Eye (tissue), 1 donor: ENCODE results near the gene FBXO7.
"Not testable (repeated sequence)": the region's sequence is repeated elsewhere in the genome, so short reads cannot be mapped to it uniquely, and the experiment has no call there.

Experiments
- DNase-seq: peaks from one replicate; pipeline ENCODE4 v3.0.0-alpha.2; 2015

The FBXO7 gene

DNA sequence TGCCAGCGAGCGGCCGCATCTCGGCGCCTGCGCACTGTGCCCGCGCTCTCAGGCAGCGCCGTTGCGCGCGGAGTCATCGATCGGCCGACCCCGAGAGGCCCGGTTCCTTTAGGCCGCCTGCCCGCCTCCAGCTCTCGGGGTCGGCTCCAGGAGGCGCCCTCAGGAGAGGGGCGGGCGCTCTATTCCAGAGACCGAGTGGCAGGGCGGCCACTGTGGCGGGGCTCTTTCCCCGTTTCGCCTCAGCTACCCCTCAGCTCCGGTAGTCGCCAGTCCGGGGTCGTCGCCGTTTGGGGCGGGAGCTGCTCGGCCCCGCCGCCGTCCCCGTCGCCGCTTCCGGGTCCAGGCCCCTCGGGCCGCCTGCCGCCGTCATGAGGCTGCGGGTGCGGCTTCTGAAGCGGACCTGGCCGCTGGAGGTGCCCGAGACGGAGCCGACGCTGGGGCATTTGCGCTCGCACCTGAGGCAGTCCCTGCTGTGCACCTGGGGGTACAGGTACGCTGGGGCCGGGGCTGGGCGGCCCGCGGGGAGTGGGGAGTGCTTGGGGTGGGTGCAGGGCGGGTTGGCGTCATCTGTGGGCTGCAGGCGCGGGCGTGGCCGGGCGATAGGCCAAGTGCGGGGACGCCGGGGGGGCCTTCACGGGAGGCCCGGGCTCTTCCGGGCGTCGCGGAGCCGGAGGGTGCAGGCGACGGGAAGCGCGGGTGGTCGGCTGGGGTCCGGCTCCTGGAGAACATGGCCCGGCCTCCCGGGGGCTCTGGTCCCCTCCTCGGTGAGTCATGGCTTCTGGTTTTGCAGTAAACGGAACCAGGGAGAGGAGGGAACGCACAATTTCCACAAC, at the start of gene FBXO7:
TSS of gene FBXO7 (plus strand) at position 177 of the 833 bp plus-strand sequence. CDS start at position 369, 192 bp downstream.
- peak; percentile 98 for DNase-seq

DNA sequence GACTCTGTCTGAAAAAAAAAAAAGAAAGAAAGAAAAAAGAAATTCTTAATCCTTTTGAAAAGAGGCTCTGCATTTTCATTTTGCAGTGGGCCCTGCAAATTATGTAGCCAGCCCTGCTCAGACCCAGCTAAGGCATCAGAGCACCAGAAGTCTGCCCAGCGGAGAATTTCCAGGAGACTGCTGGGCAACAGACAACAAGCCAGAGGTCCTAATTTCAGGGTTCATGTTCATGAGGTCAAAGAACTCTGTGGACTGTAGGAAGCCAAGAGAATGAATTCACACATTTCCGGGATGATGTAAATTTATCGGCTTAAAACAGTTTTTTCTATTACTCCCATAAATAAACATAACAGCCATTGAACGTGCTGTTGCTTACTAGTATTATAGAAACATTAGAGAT, 47.7 kb upstream of the FBXO7 start:
- no peak for DNase-seq

DNA sequence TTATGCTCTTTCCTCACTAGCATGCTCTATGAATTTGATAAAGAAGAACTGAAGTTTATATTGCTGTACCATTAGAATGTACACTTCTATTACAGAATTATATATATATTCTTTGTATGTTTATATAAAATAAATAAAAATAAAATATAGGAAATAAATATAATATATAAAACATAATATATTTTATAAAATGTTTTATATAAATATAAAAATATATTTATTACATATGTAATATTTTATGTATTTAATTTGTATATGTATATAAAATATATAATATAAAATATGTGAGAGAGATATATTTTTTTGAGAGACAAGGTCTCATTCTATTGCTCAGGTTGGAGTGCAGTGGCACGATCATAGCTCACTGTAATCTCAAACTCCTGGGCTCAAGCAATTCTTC, 44.3 kb upstream of the FBXO7 start:
- no peak for DNase-seq

DNA sequence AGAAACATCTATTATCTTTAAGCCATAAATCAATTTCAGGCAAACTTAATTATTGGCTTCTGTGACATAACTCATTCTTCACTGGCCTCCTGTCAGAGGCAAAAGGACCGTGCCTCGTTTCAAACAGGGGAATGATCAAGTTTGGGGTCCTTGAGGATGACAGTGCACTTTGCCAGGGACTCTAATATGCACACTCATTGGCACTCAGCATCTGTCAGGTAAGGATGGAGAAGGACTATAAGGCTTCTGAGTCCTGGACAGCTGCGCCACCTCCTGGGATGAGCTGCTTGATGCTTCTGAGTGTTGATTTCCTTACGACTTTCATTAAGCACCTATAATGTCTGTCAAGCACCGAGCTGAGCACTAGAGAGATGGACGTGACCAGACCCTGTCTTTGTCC, 30.5 kb upstream of the FBXO7 start:
- peak; percentile 1 for DNase-seq

DNA sequence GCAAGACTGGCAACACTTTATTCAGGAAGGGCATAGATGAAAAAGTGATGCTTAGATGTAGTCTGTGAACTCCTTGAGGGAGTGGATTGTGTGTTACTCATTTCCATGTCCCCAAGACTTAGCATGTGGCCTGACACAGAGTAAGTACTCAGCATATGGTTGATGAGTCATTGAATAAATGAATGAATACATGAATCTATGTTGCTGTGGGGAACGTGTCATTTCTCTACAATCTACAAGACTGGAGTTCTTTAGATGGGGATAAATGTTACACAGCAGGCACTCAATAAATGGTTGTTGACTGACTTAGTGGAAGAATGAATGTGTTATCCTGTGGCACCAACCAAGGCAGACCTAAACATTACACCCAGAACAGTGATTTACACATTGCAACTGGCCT, 28.3 kb upstream of the FBXO7 start:
- DNase-seq = no peak

DNA sequence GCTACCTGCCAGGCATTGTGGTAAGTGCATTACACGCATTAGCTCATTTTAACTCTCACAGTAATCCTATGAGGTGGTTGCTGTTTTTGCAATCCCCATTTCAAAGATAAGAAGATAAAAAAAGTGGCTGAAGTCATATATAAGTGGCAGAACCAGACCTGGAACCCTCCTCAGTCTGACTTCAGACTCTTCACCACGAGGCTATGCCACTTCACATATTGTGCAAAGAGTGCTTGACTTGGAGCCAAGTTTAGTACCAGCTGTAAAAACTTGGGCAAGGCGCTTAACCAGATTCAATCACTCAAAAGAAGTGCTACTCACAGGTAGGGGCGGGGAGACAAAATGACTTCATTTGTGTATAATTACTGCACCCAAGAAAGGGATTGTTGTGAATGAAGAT, 25.6 kb upstream of the FBXO7 start:
- no peak for DNase-seq

DNA sequence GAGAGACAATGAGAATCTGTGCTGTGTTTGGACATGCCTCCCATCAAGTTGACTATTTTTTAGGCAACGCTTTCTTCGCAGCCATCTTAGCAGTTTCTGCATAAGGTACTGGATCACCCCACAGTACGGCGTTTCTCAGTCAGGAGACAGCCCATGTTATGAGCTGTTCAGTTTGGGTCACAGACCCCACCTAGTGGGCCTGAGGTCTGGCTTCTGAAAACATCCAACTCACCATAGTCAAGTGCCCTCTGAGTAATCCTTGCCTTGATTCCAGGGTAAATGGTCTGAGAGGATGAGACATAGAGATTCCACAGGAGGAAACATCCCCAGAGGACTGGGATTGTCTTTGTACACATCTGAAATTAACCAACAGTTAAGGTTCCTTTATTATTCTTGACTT, 17.6 kb upstream of the FBXO7 start:
- no peak for DNase-seq

DNA sequence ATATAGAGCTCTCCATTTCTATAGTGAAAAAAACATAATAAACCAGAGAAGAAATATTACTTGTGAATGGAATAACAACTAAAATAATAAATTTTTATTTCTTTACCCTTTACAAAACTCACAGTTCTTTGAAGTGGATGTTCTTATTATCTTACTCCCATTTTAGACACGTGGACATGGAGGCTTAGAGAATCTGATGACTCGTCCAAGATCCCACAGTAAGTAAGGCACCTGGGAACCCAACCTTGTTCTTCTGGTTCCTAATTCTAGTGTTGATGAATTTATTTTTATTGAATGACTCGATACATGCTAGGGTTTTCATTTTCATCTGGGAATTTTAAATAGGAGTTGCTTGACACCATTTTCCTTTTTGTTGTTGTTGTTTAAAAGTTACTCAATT, 12.2 kb upstream of the FBXO7 start:
- no peak for DNase-seq

DNA sequence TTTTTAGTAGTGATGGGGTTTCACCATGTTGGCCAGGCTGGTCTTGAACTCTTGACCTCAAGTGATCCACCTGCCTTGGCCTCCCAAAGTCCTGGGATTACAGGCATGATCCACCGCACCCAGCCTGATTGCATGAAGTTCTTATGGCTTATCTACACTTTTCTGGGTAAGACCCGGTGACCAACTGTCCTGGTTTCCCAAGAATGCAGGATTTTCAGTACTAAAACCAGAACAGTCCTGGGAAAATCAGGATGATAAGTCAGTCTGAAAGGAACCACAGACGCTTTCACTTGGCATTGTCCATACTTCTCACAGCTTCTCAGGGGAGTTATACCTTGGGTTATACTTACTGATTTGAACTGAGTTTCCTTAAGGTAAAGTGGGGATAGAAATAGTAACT, 8.9 kb upstream of the FBXO7 start:
- DNase-seq = no peak

DNA sequence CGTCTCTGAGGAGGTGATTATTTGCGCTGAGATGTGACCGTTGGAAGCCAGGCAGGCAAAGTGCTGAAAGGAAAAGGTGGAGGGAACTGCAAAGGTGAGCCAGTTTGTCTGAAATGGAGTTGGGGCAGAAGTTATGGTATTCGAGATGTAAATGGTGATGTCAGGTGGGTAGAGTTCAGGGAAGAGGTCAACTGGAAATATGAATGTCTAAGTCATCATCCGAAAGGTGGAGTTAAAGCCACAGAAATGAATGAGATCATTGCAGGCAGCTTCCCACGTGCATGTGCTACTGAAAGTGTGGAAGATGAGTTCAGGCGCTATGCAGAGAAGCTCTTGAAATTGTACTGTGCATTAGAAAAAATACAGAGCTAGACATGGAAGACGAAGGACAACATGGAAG, 8.1 kb upstream of the FBXO7 start:
- no peak for DNase-seq

DNA sequence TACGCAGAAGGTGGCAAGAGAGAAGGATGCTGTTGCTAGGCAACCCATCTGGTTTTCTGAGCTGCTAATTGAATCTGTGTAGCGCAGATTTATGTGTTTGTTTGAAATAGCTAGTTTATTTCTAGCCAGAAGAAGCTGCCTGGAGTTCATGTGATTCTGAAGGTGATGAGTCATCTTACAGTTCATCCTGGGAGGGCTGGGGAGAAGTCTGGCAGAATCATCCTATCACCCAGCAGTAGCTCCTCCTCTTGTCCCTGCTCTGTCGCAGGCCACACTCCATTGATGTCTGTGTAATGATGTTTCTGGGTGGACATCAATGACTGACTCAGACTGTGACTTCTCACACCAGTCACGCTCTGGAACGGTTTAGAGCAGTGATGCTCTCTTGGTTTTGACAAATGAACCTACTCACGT, 4.8 kb upstream of the FBXO7 start:
- DNase-seq = peak; percentile 35

DNA sequence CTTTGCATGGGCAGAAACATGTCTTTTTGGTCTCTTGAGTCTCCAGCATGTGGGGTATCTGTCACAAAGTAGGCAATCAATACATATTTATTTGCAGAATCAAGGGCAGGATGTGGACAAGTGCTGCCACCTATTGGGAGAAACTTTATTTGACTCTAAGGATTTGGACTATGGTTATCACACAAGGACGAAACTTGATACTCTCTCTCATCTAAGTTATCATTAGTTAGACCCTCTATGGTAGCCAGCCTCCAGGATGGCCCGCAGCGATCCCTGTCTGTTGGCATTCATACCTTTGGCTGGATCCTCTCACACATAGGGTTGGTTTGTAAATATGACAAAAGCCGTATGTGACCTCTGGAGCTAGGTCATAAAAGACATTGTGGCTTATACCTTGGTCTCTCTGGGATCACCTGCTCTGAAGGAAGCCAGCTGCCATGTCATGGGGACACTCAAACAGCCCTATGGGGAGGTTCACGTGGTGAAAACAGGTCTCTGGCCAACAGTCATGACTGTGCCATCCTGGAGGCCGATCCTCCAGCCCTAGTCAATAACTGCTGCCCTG, 1.1 kb upstream of the FBXO7 start:
- DNase-seq = peak; percentile 89

DNA sequence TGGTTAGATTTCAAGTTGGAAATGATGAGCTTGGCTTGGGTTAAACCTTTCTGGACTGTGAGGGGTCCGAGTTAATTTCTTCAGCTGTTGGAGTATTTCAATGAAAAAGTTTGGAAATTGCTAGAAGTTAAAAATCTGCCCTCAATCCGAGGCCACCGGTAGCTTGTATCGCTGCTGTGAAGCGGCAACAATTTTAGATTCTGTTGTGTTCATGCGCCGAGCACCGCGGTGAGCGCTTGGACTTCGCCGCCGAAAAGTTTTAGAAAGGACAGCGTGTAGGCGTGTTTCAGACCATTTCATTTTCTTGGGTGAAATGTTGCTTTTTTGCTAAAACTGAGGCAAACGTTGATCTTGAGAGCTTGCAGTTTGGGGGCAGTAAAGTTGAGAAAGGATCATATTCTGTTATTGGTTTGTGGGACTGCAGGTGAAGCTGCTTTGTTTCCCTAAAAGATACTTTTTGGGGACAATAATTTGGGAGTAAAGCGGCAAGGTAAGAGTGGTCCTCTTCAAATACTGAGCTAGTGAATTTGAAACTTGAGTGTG, 928 bp downstream of the FBXO7 start:
- peak; percentile 83 for DNase-seq

DNA sequence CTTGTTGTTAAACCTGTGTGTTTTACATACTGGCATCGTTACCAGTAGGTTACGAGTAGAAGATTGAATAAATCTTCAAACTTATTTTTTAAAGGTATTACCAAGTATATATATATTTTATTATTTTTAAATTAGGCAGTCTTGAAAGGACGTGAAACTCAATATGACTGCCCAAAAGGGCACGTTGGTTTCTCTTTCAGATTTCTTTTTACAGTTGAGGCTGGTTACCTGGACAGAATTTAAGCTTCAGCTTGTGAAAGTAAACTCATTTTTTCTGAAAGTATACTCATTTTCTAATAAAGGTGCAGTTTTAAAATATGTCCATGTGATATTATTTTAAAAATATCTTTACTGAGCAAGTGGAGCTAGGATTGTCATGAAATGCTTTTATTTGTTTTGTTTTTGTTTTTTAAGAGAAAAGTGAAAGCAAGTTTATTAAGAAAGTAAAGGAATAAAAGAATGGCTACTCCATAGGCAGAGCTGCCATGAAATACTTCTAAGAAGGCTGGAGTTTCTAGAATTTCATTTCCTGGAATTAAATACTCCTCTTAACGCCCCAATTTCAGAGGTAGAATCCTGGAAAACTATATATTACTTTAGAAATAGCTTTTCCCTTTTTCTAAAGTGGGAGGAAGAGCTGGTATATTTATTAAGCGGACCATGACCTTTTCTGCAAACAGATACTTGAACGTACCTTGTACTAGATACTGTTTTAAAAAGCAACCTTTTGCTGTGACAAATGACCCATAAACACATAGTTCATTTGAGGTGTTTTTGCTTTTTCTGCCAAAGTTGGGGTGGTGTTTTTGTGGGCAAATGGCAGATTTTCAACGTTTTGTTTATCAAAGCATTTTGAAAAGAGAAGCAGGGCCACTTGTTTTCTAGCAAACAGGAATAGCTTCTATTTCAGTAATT, 1.9 kb downstream of the FBXO7 start:
- DNase-seq = no peak

DNA sequence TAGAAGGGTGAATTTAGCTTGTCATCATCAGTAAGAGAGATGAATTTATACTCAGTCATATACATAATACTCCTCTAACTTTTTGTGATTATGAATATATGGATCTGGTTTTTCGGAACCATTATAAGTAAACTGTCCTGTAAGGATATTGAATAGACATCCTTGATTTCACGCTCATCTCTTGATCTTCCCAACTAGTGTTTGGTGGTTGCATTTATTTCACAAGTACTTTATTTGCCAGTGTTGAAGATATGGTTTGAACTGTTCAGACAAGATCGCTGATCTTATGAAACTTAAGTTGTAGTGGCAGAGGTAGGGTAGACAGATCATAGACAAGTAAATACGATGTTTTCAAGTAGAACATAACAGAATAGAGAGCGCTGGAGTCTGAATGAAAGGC, 3.0 kb downstream of the FBXO7 start:
- no peak for DNase-seq

DNA sequence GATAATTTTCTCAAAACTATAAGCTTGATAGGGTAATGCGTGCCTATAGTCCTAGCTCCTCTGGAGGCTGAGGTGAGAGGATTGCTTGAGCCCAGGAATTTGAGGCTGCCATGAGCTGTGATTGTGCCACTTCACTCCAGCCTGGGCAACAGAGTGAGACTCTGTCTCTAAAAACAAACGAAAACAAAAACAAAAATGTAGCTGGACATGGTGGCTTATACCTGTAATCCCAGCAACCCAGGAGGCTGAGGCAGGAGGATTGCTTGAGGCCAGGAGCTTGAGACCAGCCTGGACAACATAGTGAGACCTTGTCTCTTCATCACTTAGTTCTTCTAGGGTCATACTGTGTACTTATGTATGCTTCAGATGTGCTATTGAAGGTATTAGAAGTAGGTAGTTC, 3.9 kb downstream of the FBXO7 start:
- DNase-seq = not testable (repeated sequence)

DNA sequence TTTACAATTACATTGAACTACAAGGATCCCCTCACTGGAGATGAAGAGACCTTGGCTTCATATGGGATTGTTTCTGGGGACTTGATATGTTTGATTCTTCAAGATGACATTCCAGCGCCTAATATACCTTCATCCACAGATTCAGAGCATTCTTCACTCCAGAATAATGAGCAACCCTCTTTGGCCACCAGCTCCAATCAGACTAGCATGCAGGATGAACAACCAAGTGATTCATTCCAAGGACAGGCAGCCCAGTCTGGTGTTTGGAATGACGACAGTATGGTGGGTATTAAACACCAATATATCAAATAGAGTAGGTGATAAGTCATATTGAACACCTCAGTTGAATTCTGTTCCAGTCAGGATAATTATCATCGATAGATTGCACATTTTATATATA, 4.4 kb downstream of the FBXO7 start:
- no peak for DNase-seq

DNA sequence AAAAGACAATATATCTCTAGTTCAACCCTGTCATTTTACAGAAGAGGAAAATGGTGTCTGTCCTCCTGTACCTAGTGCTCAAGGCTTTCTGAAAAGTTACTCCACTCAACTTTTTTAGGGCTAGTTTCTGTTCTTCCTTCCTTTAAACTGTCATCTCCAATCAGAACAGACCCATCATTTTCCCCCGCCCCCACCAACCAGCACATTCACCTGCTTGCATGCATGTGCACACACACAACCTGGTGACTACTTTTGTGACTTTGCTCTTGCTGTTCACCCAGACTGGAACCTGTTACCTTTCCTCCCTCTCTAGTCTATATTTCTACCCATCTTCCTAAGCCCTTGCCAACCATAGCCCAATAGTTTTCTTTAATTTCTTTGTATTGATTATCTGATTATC, 5.6 kb downstream of the FBXO7 start:
- no peak for DNase-seq

DNA sequence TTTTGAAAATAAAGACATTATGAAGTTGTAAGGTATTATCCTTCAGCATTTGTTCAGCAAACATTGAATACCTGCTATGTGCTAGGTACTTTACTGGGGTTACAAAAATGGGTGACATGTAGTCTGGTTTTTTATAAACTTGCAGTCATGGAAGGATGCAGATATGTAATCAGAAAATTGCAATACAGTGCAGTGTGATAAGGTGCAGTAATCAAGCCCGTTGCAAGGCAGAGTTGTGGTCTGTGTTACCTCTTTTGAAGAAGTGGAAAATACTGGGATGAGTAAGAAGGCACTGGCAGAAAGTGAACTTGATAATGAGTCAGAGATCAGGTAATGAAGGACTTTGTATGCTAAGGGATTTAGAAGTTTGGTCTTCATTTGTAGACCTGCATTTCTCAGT, 8.1 kb downstream of the FBXO7 start:
- no peak for DNase-seq

DNA sequence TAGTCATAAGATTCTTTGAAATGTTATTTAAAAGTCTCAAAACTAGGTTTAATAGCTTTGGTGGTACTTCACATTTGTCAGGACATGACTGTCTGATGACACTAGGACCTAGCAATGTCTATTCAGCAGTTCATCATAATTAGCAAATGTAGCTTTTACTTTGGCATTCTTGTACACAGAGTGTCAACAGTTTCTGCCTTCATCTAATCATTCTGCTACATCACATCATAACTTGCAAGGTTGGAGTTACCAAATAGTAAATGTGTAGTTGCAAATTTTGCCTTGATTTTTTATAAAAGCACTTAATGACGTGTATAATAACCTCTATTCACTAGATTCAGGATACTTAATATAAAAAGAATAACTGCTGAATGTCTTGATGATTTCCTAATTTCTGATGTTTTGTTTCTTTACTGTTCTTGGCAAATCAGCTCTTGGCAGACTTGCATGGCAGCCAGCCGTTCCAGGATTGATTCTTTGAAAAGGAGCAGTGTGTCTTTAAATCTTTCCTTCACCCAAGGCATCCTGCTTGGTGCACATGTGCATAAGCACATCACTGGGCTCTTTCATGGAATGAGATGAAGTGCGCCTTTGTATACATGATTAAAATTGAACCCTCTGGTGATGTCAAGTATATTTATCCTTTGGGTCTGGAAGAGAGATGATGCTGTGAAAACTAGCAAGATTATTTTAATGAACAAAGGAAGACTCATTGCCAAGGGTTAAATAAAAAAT, 12.2 kb downstream of the FBXO7 start:
- no peak for DNase-seq

DNA sequence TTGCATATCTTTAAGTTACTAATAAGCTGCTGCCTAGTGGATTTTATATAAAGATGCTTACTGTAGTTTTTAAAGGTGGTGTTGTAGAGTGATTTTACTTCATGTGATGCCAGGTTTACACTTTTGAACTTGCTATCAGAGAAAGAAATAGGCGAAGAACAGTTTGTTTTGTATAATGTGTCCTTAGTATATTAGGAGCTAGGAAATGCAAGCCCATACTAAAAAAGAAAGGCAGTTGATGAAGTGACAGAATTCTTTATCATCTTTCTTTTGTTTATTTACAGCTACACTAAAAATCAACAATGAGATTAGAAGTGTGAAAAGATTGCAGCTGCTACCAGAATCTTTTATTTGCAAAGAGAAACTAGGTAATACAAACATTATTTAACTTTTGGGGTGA, 12.8 kb downstream of the FBXO7 start:
- no peak for DNase-seq

DNA sequence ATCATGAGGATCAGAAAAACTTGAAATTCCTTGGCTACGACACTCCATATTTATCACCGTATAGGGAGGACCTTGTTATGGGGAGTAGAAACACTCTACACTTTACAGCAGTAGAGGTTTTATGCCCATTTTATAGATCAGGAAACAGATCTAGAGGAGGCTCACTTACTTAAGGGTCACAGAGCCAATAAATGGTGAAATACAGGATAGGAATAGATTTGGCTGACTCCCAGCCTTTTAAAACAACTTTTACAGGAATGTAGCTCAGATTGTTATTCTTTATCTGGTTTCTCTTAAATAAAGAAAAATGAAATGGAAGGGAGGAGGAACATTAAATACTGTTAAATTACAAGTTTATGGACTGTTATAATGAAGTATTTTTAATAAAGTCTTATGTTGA, 14.8 kb downstream of the FBXO7 start:
- DNase-seq = no peak

DNA sequence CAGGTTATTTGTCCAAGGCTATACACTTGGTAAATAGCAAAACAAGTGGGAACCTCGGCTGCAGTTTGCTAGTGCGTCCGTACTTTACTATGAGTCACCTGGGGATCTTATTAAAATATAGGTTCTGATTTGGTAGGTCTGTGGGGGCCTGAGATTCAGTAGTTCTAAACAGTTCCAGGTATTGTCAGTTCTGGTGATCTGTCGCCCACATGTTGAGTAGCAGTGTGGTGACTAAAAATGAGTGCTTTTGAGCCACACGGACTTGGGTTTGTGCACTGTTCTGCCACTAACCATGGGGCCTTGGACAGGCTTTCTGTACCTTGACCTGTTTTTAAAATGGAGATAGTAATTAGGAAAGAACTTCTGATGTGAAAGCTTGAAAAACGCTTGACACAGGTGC, 15.7 kb downstream of the FBXO7 start:
- DNase-seq = no peak
